GM11168 (cell line): ENCODE results near the gene FUOM.
"Not testable (repeated sequence)": the region's sequence is repeated elsewhere in the genome, so short reads cannot be mapped to it uniquely, and the experiment has no call there.

ENCODE experiments used
- in situ Hi-C: fragments of 300-500 bp; cut with MboI; formaldehyde crosslinking; loops from one replicate; pipeline ENCODE4 v1.12.0; 2022; ENCODE audit warnings: low sequenced_read_pairs; ENCODE audit not compliant: unreplicated experiment

FUOM gene

DNA sequence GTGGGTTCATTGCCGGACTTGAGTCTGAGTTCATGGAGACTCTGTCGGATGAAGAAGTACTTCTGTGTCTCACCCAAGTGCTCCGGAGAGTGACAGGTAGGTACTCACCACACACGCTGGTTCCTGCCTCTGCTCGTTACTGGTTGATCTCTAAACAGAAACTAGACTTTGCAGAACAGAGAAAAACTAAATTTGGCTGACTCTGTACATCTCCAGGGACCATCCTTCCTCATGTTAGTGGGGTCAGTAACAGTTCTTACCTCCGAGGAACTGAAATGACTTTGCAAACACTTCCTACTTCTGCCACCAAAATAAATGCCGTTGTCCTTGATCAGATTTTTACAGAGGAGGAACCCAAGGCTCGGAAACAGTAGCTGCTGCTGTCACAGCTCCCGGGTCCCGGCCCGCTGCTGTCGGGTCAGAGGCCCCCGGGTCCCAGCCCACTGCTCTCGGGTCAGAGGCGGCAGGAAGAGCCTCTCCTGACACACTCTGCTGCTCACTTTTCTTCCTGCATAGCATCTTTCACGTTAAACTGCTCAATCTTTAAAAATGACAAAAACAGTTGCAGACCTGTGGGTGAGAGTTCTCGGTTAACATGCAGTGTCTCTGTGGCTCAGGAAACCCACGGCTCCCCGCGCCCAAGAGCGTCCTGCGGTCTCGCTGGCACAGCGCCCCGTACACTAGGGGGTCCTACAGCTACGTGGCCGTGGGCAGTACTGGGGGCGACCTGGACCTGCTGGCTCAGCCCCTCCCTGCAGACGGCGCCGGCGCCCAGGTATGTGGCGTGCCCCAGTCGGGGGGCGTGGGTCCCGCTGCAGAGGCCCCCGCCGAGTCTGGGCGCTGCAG, 31.4 kb upstream of the FUOM start:
- in situ Hi-C loops, result no loop called here

DNA sequence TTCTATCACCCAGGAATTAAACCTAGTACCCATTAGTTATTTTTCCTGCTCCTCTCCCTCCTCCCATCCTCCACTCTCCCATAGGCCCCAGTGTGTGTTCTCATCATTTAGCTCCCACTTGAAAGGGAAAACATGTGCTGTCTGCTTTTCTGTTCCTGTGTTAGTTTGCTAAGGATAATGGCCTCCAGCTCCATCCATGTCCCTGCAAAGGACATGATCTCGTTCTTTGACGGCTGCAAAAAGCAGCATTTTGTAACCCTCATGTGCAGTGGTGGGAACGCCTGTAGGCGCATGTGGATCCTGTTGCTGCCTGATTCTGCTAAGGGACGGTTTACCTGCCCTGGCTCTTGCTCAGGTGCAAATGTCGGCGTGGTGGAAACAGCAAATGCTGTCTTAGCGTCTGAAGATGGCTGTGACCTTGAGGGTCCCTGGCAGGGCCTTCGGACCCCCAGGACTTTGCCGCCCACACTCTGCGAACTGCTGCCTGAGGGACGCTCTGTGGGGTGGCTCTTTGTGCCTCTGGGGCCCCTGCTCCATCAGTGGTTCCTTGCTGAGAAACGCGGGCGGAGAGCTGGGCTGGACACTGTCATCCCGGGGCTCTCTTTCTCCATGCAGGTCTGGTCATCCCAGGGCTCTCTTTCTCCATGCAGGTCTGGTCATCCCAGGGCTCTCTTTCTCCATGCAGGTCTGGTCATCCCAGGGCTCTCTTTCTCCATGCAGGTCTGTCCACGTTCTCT, 30.6 kb upstream of the FUOM start:
- in situ Hi-C loops, result no loop called here

DNA sequence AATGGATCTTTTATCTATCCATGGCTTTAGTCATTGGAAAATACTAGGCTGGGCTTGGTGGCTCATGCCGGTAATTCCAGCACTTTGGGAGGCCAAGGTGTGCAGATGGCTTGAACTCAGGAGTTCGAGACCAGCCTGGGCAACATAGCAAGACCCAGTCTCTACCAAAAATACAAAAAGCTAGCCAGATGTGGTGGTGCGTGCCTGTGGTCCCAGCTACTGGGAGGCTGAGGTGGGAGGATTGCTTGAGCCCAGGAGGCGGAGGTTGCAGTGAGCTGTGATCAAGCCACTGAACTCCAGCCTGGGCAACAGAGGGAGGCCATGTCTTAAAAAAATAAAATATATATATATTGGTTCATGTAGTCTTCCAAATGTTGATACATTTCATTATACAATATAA, 29.1 kb upstream of the FUOM start:
- in situ Hi-C loops, result not testable (repeated sequence)

DNA sequence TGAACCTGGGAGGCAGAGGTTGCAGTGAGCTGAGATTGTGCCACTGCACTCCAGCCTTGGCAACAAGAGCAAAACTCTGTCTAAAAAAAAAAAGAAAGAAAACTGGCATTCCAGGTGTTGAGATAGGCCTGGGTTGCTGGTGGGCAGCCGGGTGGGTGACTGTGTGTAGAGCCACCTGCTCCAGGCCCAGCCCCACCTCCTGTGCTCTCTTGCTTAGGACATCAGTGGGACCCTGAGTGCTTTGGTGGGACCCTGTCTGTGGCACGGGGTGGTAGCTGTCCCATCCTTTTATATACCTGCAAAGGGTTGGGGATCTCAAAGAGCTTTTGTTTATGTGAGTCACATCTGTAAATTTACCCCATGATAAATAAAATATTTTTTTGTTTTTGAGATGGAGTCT, 27.4 kb upstream of the FUOM start:
- in situ Hi-C loops, result no loop called here

DNA sequence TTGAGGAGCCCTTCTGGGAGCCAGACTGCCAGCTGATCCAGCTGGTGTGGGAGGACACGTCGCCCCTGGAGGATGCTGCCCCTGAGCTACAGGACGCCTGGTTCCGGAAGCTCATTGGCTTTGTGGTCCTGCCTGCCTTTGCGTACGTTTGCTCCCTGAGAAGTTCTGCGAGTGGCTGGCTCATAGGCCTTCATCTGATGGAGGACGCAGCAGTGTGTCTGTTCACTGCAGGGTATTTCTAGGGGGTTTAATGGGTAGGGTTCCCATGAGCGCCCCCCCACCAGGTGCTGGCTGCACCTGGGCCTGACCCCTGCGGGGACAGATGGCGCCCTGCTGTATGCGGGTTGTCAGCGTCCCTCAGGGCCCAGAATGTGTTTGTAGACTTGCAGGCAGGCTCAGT, 26.3 kb upstream of the FUOM start:
- in situ Hi-C loops, result no loop called here

DNA sequence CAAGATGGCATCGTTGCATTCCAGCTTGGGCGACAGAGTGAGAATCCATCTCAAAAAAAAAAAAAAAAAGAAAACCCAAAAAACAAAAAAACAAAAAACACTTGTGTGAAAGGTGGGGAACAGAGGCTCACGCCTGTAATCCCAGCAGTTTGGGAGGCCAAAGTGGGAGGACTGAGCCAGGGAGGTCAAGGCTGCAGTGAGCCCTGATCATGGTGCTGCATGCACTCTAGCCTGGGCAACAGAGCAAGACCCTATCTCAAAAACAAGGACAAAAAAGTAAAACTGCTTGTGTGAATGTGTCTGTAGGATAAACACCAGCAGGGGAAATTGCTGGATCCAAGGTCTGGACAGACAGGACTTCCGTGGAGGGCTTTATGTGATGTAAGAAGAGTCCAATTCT, 25.7 kb upstream of the FUOM start:
- in situ Hi-C loops, result no loop called here

DNA sequence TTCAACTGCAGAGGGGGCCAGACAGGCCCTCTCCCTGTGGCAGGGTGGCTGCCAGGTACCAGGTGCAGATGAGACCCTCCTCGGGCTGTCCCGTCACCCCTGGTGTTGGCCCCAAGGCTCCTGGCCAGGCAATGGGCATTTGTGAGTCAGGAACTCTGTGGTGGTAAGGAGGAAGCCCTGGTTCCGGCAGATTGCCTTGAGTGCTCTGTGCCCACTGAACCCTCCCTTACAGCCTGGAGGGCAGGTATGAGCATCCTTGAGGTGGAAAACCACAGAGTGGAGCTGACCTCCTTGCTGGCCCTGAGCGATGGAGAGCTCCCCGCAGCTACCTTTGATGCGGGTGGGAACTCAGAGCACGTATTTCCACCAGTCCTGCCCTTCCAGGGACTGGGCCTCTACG, 23.2 kb upstream of the FUOM start:
- in situ Hi-C loops, result no loop called here

DNA sequence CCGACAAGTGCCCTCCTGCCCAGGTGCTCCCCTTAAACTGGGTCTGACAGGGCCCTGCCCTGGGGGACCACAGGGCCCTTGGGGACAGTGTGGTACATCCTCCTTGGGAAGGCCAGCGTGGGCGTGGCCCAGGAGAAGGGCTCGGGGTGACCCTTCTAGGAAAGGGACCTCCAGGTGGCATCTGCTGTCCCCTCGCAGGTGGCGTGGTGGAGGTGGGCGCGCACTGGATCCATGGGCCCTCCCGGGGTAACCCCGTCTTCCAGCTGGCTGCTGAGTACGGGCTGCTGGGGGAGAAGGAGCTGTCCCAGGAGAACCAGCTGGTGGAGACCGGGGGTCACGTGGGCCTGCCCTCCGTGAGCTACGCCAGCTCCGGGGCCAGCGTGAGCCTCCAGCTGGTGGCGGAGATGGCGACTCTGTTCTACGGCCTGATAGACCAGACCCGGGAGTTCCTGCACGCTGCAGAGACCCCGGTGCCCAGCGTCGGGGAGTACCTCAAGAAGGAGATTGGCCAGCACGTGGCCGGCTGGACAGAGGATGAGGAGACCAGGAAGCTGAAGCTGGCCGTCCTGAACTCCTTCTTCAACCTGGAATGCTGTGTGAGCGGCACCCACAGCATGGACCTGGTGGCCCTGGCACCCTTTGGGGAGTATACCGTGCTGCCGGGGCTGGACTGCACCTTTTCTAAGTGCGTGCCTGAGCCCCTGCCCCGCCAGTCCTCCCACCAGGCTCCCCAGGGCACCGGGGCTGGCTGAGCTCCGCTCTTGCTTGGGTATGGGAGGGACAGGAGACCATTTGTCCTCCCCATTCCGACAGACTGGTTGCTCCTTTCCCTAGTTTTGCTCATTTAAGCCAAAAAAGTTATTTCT, 22.2 kb upstream of the FUOM start:
- in situ Hi-C loops, result no loop called here

DNA sequence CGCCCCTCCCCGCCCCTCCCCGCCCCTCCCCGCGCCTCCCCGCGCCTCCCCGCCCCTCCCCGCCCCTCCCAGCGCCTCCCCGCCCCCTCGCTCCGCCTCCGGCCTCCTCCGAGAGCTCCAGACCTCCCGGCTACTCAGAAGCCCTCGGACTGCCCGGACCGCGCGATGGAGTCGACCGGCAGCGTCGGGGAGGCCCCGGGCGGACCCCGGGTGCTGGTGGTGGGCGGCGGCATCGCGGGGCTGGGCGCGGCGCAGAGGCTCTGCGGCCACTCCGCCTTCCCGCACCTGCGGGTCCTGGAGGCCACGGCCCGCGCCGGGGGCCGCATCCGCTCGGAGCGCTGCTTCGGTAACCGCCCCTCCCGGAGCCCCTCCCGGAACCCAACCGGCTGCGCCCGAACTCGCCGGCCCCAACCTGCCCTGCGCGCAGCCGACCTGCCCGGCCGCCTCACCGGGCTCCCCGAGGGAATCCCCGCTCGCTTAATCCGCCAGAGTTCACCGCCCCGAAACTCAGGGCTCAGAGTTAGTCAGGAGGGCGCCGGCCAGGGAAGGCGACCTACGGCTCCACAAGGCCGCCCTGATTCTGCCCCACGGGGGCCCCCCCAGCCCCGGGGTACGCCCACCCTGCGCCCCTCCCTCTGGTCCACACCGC, 21.5 kb upstream of the FUOM start, which contains the start of gene PAOX:
Gene PAOX (plus strand): TSS at position 111 of the 649 bp plus-strand sequence. CDS start 55 bp downstream, at position 166.
- in situ Hi-C loops, result no loop called here

DNA sequence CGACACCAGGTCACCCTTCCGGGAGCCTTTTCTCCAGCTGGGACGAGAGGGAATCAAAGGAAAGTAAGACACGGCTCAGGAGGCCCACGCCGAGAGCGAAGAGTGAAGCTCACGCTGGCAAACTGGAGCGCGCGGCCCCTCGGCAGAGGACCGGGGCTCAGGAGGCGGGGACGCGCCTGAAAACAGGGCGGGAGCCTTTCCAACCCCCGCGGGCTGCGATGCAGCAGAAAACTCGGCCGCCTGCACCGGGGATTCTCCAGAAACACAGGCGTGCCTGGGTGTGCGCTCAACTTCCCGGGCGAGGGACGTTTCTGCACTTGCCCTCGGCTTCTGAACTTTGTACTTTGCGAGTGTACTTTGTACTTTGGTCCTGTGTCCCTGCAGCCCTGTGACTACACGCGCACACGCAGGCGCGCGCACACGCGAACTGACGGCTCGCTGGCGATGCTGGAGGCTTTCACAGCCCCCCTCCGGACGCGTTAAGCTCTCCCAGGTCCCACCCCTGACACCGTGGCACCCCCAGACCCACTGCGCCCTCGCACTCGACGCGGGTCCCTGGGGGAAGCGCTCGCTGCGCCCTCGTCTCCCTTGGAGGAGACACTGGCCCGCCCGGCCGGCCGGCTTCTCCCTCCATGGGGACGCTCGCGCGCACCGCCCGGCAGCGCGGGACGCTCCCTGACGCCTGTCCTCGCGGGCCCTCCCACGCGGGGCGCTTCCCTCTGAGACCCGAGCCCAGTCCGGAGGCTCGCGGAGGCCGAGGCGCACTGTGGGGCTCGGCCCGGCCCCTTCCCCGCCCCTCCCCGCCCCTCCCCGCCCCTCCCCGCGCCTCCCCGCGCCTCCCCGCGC, 20.7 kb upstream of the FUOM start:
- in situ Hi-C loops, result no loop called here

DNA sequence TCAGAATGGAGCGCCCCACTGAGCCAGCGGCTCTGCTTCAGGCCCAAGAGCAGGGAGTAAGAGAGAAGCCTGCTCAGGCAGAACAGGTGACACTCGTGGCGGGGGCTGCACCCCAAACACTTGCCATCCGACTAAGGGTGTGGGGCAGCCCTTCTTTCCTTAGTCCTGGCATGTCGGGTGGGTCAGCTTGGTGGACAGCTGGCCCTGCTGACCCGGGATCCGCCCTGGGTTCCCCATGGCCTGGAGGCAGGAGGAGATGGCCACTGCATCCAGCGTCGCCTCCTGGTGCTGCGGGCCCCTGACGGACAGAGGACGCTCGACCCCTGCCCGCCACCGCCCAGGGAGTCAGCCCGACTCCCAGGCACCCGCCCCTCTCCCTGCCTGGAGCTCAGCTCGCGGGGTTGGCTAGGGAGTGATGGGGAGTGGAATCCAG, 20.0 kb upstream of the FUOM start:
- in situ Hi-C loops, result no loop called here

DNA sequence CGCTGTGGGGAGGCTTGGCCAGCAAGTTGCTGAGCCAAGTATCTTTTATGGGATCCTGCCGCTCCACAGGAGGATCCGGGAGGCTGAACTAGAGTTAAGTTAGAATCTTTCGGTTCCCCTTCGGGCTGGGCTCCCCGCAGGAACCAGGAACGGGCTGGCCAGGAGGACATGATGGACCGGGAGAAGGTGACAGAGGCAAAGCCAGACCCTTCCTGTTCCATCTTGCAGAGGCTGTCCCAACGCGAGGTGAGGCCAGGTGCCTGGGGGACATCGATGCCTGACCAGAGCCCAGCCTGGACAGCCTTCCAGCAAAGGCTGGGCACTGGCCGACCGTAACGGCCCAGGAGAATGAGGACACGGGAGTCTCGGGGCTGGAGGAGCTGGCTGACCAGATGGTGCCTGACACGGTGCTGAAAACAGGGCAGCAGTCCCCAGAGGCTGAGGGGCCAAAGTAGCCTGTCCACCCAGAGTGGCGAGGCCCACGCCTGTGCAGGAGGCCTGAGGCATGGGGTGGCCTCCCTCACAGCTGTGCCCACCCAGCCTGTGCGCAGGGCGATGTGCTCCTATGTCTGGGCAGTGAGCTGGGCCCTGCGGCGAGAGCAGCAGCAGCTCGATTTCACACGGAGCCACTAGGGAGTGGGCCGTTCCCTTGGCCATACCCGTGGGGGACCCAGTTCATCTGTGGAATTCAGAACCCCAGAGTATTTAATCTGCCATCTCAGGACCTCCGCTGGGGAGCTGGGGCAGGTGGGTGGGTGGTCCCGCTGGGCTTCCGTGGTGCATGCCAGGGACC, 19.4 kb upstream of the FUOM start:
- in situ Hi-C loops, result no loop called here

DNA sequence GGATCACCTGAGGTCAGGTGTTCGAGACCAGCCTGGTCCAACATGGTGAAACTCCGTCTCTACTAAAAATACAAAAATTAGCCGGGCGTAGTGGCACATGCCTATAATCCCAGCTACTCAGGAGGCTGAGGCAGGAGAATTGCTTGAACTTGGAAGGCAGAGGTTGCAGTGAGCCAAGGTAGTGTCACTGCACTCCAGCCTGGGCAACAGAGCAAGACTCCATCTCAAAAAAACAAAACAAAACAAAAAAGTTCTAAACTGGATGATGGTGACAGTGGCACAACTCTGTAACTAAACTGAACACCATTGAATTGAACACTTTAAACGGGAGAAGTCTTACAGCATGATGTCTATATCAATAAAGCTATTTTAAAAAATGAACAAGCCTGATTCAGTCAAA, 18.4 kb upstream of the FUOM start:
- in situ Hi-C loops, result not testable (repeated sequence)

DNA sequence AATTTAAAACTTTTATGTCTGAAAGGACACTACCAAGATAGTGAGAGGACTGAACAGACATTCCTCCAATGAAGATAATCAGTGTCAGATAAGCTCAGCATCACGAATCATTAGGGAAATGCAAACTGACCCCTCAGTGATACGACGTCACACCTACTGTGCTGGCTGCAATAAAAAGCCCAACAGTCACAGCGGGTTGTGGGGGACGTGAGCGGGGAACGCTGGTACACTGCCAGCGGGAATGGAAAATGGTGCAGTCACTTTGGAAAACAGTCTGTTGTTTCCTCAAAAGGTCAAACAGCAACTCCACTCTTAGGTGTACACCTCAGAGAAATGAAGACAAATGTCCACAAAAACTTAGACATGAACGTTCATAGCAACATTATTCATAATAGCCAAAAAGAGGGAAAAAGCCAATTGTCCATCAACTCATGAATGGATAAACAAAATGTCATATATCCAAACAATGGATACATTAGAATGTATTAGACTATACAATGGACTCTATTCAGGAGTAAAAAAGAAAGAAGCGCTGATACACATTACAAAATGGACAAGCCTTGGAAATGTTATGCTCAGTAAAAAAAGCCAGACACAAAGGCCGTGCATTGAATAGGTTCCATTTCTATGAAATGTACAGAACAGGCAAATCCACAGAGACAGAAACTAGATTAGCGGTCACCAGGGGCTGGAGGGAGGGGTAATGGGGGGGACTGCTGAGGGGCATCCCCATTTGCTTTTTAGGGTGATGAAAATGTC, 17.7 kb upstream of the FUOM start:
- in situ Hi-C loops, result no loop called here

DNA sequence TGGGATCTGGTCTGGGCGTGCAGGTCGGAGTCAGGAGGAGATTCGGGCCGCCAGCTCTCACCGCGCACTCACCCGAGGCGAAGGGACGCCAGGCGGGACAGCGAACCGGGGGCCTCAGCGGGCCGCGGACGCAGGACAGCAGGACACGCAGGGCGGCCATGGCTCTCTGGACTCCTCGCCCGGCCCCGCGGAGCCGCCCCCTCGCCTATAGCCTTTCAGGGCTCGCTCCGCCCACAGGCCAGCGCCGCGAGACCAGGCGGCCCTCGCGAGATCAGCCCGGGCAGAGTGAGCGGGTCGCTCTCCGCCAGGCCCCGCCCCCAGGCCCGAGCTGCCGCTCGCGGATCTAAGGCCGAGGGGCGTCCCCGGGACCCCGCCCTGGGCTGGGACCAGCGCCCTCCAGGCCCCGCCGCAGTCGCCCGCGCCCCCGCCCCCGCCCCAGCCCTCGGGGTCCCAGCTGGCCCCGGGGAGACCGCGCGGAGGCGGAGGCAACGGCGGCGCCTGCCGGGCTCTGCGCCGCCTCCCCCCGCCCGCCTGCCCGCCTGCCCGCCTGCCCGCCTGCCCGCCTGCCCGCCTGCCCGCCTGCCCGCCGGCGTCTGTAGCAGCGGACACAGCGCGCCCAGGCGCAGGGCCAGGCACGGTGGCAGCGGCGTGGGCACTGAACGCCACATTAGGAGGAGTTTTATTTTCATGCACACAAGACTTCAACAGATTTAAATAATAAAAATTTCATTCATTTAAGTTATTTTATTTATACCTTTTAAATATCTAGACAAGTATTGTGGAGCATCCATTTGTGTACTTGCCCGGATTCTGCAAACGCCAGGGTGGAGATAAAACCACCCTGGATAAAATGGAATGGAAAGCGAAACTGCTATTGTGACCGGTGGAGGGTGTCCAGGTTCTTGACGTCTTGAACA, 15.6 kb upstream of the FUOM start, which contains the start of gene ECHS1:
Gene ECHS1 (minus strand): TSS at position 181 of the 917 bp plus-strand sequence. CDS start 21 bp downstream, at position 160.
- in situ Hi-C loops, result no loop called here

DNA sequence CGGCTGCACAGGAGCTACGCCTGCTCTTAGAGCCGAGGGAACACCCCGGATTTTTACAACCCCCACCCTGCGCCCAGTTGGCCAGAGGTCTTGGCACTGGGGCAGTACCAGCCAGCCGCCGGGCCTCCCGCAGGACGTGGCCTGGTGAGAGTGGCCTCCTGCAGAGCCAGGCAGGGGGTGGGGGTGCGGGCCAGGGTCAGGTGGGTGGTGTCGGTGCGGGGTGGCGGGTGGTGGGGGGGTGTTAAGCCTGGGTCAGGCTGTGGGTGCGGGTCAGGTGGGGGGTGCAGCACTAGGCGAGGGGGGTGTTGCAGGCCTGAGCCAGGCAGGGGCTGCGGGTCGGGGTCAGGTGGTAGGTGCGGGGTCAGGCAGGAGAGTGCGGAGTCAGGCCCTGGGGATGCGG, 14.7 kb upstream of the FUOM start:
- in situ Hi-C loops, result no loop called here
